ENCODE results near the gene VEGFB.

DNA sequence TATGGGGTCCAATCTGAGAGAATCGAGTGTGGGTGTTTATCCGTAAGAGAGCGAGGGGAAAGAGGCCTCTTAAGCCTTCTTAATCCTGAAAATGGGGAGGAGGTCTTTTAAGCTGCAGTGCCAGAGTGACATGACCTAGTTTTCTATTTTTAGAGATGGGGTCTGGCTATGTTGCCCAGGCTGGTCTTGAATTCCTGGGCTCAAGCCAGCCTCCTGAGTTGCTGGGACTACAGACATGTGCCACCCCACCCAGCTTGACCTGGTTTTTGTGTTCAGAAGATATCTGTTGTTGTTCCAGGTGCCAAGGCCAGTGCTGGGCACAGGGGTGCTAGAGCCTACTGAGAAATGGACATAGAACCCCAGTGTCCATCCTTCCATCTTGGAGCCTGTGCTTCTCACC, 48.7 kb downstream of the VEGFB start:
- TF ChIP-seq MAFK (IDR thresholded peaks at IDR 0.05; ENCODE audit: low read depth, low read length), result no peak
- TF ChIP-seq CHD1 (IDR thresholded peaks at IDR 0.05; ENCODE audit: low read depth, low read length), result no peak
- TF ChIP-seq, protein P1, sequence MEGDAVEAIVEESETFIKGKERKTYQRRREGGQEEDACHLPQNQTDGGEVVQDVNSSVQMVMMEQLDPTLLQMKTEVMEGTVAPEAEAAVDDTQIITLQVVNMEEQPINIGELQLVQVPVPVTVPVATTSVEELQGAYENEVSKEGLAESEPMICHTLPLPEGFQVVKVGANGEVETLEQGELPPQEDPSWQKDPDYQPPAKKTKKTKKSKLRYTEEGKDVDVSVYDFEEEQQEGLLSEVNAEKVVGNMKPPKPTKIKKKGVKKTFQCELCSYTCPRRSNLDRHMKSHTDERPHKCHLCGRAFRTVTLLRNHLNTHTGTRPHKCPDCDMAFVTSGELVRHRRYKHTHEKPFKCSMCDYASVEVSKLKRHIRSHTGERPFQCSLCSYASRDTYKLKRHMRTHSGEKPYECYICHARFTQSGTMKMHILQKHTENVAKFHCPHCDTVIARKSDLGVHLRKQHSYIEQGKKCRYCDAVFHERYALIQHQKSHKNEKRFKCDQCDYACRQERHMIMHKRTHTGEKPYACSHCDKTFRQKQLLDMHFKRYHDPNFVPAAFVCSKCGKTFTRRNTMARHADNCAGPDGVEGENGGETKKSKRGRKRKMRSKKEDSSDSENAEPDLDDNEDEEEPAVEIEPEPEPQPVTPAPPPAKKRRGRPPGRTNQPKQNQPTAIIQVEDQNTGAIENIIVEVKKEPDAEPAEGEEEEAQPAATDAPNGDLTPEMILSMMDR (conservative IDR thresholded peaks at IDR 0.05; ENCODE audit: low read depth, low read length), result no peak
- TF ChIP-seq BHLHE40 (IDR thresholded peaks at IDR 0.05; ENCODE audit: low read depth, low read length), result no peak
- no peak for TF ChIP-seq POLR2A (IDR thresholded peaks at IDR 0.05; ENCODE audit: low read depth, low read length)
